ENCODE measurements around the gene ST7.

ST7 gene

GRCh38 chr7:117095055-117095454 lies 141.8 kb downstream of the ST7 start:
- H3K27ac ChIP-seq (ENCODE audit: low read length) = no peak overlapping the region
- no peak overlapping the region for H3K4me3 ChIP-seq (ENCODE audit: low read length in 2 of 2)
- H3K9me3 ChIP-seq (ENCODE audit: control insufficient read depth in 2 of 2, low read length in 2 of 2) = no peaks in the 10 kb centered on the region
- no peak overlapping the region for H3K9ac ChIP-seq (ENCODE audit: low read length in 2 of 2)
- H3K27me3 ChIP-seq (ENCODE audit: control insufficient read depth in 1 of 2, insufficient read depth in 2 of 2, low read length in 2 of 2) = no peaks in the 10 kb centered on the region
- H3K36me3 ChIP-seq (ENCODE audit: control insufficient read depth in 2 of 2, insufficient read depth in 2 of 2, low read length in 2 of 2) = no peaks in the 10 kb centered on the region
- H3K4me1 ChIP-seq (ENCODE audit: control insufficient read depth, insufficient read depth, low read length) = peaks cover 11% of the 10 kb centered on the region

GRCh38 chr7:117096330-117096729 lies 143.0 kb downstream of the ST7 start:
- H3K4me3 ChIP-seq (ENCODE audit: low read length in 2 of 2) = no peak overlapping the region
- no peaks in the 10 kb centered on the region for H3K9me3 ChIP-seq (ENCODE audit: control insufficient read depth in 2 of 2, low read length in 2 of 2)
- no peak overlapping the region for H3K27ac ChIP-seq (ENCODE audit: low read length)
- no peak overlapping the region for H3K9ac ChIP-seq (ENCODE audit: low read length in 2 of 2)
- H3K27me3 ChIP-seq (ENCODE audit: control insufficient read depth in 1 of 2, insufficient read depth in 2 of 2, low read length in 2 of 2) = no peaks in the 10 kb centered on the region
- no peaks in the 10 kb centered on the region for H3K36me3 ChIP-seq (ENCODE audit: control insufficient read depth in 2 of 2, insufficient read depth in 2 of 2, low read length in 2 of 2)
- H3K4me1 ChIP-seq (ENCODE audit: control insufficient read depth, insufficient read depth, low read length) = peaks cover 11% of the 10 kb centered on the region

GRCh38 chr7:117096942-117097341 lies 143.6 kb downstream of the ST7 start:
- no peaks in the 10 kb centered on the region for H3K9me3 ChIP-seq (ENCODE audit: control insufficient read depth in 2 of 2, low read length in 2 of 2)
- no peaks in the 10 kb centered on the region for H3K27me3 ChIP-seq (ENCODE audit: control insufficient read depth in 1 of 2, insufficient read depth in 2 of 2, low read length in 2 of 2)
- H3K4me1 ChIP-seq (ENCODE audit: control insufficient read depth, insufficient read depth, low read length) = peaks cover 7% of the 10 kb centered on the region
- H3K4me3 ChIP-seq (ENCODE audit: low read length in 2 of 2) = no peak overlapping the region
- H3K36me3 ChIP-seq (ENCODE audit: control insufficient read depth in 2 of 2, insufficient read depth in 2 of 2, low read length in 2 of 2) = no peaks in the 10 kb centered on the region
- H3K9ac ChIP-seq (ENCODE audit: low read length in 2 of 2) = no peak overlapping the region
- no peak overlapping the region for H3K27ac ChIP-seq (ENCODE audit: low read length)

- Histone ChIP-seq H3K27ac (ENCODE audit: low read length) (no peak overlapping the region), H3K27me3 (ENCODE audit: control insufficient read depth in 1 of 2, insufficient read depth in 2 of 2, low read length in 2 of 2) (no peaks in the 10 kb centered on the region), H3K4me3 (ENCODE audit: low read length in 2 of 2) (no peak overlapping the region), H3K36me3 (ENCODE audit: control insufficient read depth in 2 of 2, insufficient read depth in 2 of 2, low read length in 2 of 2) (no peaks in the 10 kb centered on the region), H3K9me3 (ENCODE audit: control insufficient read depth in 2 of 2, low read length in 2 of 2) (no peaks in the 10 kb centered on the region), H3K9ac (ENCODE audit: low read length in 2 of 2) (no peak overlapping the region), H3K4me1 (ENCODE audit: control insufficient read depth, insufficient read depth, low read length) (peaks cover 7% of the 10 kb centered on the region)
These were observed 144.6 kb downstream of the ST7 start for GRCh38 chr7:117097860-117098259.

GRCh38 chr7:117098457-117098856 lies 145.2 kb downstream of the ST7 start:
- Histone ChIP-seq H3K9me3 (ENCODE audit: control insufficient read depth in 2 of 2, low read length in 2 of 2) (no peaks in the 10 kb centered on the region), H3K9ac (ENCODE audit: low read length in 2 of 2) (no peak overlapping the region), H3K27ac (ENCODE audit: low read length) (no peak overlapping the region), H3K4me3 (ENCODE audit: low read length in 2 of 2) (no peak overlapping the region), H3K27me3 (ENCODE audit: control insufficient read depth in 1 of 2, insufficient read depth in 2 of 2, low read length in 2 of 2) (no peaks in the 10 kb centered on the region), H3K4me1 (ENCODE audit: control insufficient read depth, insufficient read depth, low read length) (peaks cover 7% of the 10 kb centered on the region), H3K36me3 (ENCODE audit: control insufficient read depth in 2 of 2, insufficient read depth in 2 of 2, low read length in 2 of 2) (no peaks in the 10 kb centered on the region)

- H3K4me1 ChIP-seq (ENCODE audit: control insufficient read depth, insufficient read depth, low read length) = peaks cover 7% of the 10 kb centered on the region
- no peaks in the 10 kb centered on the region for H3K27me3 ChIP-seq (ENCODE audit: control insufficient read depth in 1 of 2, insufficient read depth in 2 of 2, low read length in 2 of 2)
- no peak overlapping the region for H3K27ac ChIP-seq (ENCODE audit: low read length)
- H3K4me3 ChIP-seq (ENCODE audit: low read length in 2 of 2) = no peak overlapping the region
- H3K36me3 ChIP-seq (ENCODE audit: control insufficient read depth in 2 of 2, insufficient read depth in 2 of 2, low read length in 2 of 2) = no peaks in the 10 kb centered on the region
- H3K9me3 ChIP-seq (ENCODE audit: control insufficient read depth in 2 of 2, low read length in 2 of 2) = no peaks in the 10 kb centered on the region
- no peak overlapping the region for H3K9ac ChIP-seq (ENCODE audit: low read length in 2 of 2)
These were observed 147.7 kb downstream of the ST7 start for GRCh38 chr7:117101026-117101425.

GRCh38 chr7:117110480-117111315 lies 157.4 kb downstream of the ST7 start:
- no peak overlapping the region for H3K4me3 ChIP-seq (ENCODE audit: low read length in 2 of 2)
- H3K9me3 ChIP-seq (ENCODE audit: control insufficient read depth in 2 of 2, low read length in 2 of 2) = no peaks in the 10 kb centered on the region
- no peaks in the 10 kb centered on the region for H3K36me3 ChIP-seq (ENCODE audit: control insufficient read depth in 2 of 2, insufficient read depth in 2 of 2, low read length in 2 of 2)
- H3K9ac ChIP-seq (ENCODE audit: low read length in 2 of 2) = no peak overlapping the region
- H3K4me1 ChIP-seq (ENCODE audit: control insufficient read depth, insufficient read depth, low read length) = peaks cover 13% of the 10 kb centered on the region
- H3K27me3 ChIP-seq (ENCODE audit: control insufficient read depth in 1 of 2, insufficient read depth in 2 of 2, low read length in 2 of 2) = no peaks in the 10 kb centered on the region
- peak overlapping the region; percentile 4 for H3K27ac ChIP-seq (ENCODE audit: low read length)

GRCh38 chr7:117111535-117111934 lies 158.2 kb downstream of the ST7 start:
- Histone ChIP-seq H3K9me3 (ENCODE audit: control insufficient read depth in 2 of 2, low read length in 2 of 2) (no peaks in the 10 kb centered on the region), H3K9ac (ENCODE audit: low read length in 2 of 2) (no peak overlapping the region), H3K27me3 (ENCODE audit: control insufficient read depth in 1 of 2, insufficient read depth in 2 of 2, low read length in 2 of 2) (no peaks in the 10 kb centered on the region), H3K4me3 (ENCODE audit: low read length in 2 of 2) (no peak overlapping the region), H3K4me1 (ENCODE audit: control insufficient read depth, insufficient read depth, low read length) (peaks cover 13% of the 10 kb centered on the region), H3K27ac (ENCODE audit: low read length) (no peak overlapping the region), H3K36me3 (ENCODE audit: control insufficient read depth in 2 of 2, insufficient read depth in 2 of 2, low read length in 2 of 2) (no peaks in the 10 kb centered on the region)

GRCh38 chr7:117112640-117113039 lies 159.3 kb downstream of the ST7 start:
- Histone ChIP-seq H3K27ac (ENCODE audit: low read length) (no peak overlapping the region), H3K4me1 (ENCODE audit: control insufficient read depth, insufficient read depth, low read length) (peaks cover 13% of the 10 kb centered on the region), H3K36me3 (ENCODE audit: control insufficient read depth in 2 of 2, insufficient read depth in 2 of 2, low read length in 2 of 2) (no peaks in the 10 kb centered on the region), H3K4me3 (ENCODE audit: low read length in 2 of 2) (no peak overlapping the region), H3K27me3 (ENCODE audit: control insufficient read depth in 1 of 2, insufficient read depth in 2 of 2, low read length in 2 of 2) (no peaks in the 10 kb centered on the region), H3K9me3 (ENCODE audit: control insufficient read depth in 2 of 2, low read length in 2 of 2) (no peaks in the 10 kb centered on the region), H3K9ac (ENCODE audit: low read length in 2 of 2) (no peak overlapping the region)

- no peak overlapping the region for H3K27ac ChIP-seq (ENCODE audit: low read length)
- peaks cover 13% of the 10 kb centered on the region for H3K4me1 ChIP-seq (ENCODE audit: control insufficient read depth, insufficient read depth, low read length)
- no peak overlapping the region for H3K9ac ChIP-seq (ENCODE audit: low read length in 2 of 2)
- H3K4me3 ChIP-seq (ENCODE audit: low read length in 2 of 2) = no peak overlapping the region
- no peaks in the 10 kb centered on the region for H3K9me3 ChIP-seq (ENCODE audit: control insufficient read depth in 2 of 2, low read length in 2 of 2)
- H3K36me3 ChIP-seq (ENCODE audit: control insufficient read depth in 2 of 2, insufficient read depth in 2 of 2, low read length in 2 of 2) = no peaks in the 10 kb centered on the region
- H3K27me3 ChIP-seq (ENCODE audit: control insufficient read depth in 1 of 2, insufficient read depth in 2 of 2, low read length in 2 of 2) = no peaks in the 10 kb centered on the region
These were observed 160.6 kb downstream of the ST7 start for GRCh38 chr7:117113871-117114270.

GRCh38 chr7:117114272-117114671 lies 161.0 kb downstream of the ST7 start:
- no peaks in the 10 kb centered on the region for H3K36me3 ChIP-seq (ENCODE audit: control insufficient read depth in 2 of 2, insufficient read depth in 2 of 2, low read length in 2 of 2)
- no peak overlapping the region for H3K27ac ChIP-seq (ENCODE audit: low read length)

More at GRCh38 chr7:117114272-117114671, 161.0 kb downstream of the ST7 start:
- H3K4me1 ChIP-seq (ENCODE audit: control insufficient read depth, insufficient read depth, low read length) = peaks cover 13% of the 10 kb centered on the region
- H3K9ac ChIP-seq (ENCODE audit: low read length in 2 of 2) = no peak overlapping the region
- no peak overlapping the region for H3K4me3 ChIP-seq (ENCODE audit: low read length in 2 of 2)
- no peaks in the 10 kb centered on the region for H3K27me3 ChIP-seq (ENCODE audit: control insufficient read depth in 1 of 2, insufficient read depth in 2 of 2, low read length in 2 of 2)
- H3K9me3 ChIP-seq (ENCODE audit: control insufficient read depth in 2 of 2, low read length in 2 of 2) = no peaks in the 10 kb centered on the region

Data from stomach smooth muscle (tissue), 2 donors.